HepG2 (cell line): ENCODE results near the gene CBX5. TPM values are rescaled to one million over a fixed set of nuclear protein-coding genes. Genes with fewer than 3 reads are reported as not detected.
A peak's percentile ranks its signal among the peaks of the same experiment; 100 is the strongest.

Experiments
- ARNT2 ChIP-seq: sonication (generic); formaldehyde crosslinking; IDR thresholded peaks from 2 replicates; pipeline ENCODE4 v1.8.0; 2022; ENCODE audit warnings: mild to moderate bottlenecking, low read depth, missing genetic modification reagents, moderate library complexity
- CCAR2 ChIP-seq: fragments of 200-400 bp; formaldehyde crosslinking; optimal IDR thresholded peaks from 2 replicates; pipeline ENCODE3; 2018; ENCODE audit warnings: low read depth, mild to moderate bottlenecking, low read length, moderate library complexity
- DMAP1 ChIP-seq: IDR thresholded peaks from 2 replicates; pipeline ENCODE4 v1.6.1; 2016
- GATAD2A ChIP-seq: IDR thresholded peaks from 2 replicates; pipeline ENCODE4 v1.6.1; 2016
- KDM6A ChIP-seq: IDR thresholded peaks from 2 replicates; pipeline ENCODE4 v1.6.1; 2016; ENCODE audit warnings: low read depth
- NR0B2 ChIP-seq: sonication (generic); formaldehyde crosslinking; IDR thresholded peaks from 2 replicates; pipeline ENCODE4 v1.4.0; 2020; ENCODE audit warnings: mild to moderate bottlenecking, missing genetic modification reagents
- NR2C2 ChIP-seq: sonication (generic); formaldehyde crosslinking; IDR thresholded peaks from 2 replicates; pipeline ENCODE4 v1.4.0; 2020; ENCODE audit warnings: missing genetic modification reagents, mild to moderate bottlenecking, moderate library complexity, borderline replicate concordance
- ONECUT2 ChIP-seq: sonication (generic); formaldehyde crosslinking; IDR thresholded peaks from 2 replicates; pipeline ENCODE4 v1.4.0; 2020; ENCODE audit warnings: missing genetic modification reagents
- PAXIP1 ChIP-seq: sonication (generic); formaldehyde crosslinking; conservative IDR thresholded peaks from 2 replicates; pipeline ENCODE4 v1.4.0; 2020; ENCODE audit warnings: mild to moderate bottlenecking, missing genetic modification reagents, moderate library complexity
- TCF7 ChIP-seq: sonication (generic); IDR thresholded peaks from 2 replicates; pipeline ENCODE4 v1.6.1; 2016; ENCODE audit warnings: antibody characterized with exemption, low read depth
- ZBTB26 ChIP-seq: IDR thresholded peaks from 2 replicates; pipeline ENCODE4 v1.6.1; 2016; ENCODE audit warnings: missing compliant biosample characterization, missing genetic modification reagents, borderline replicate concordance
- ZFP82 ChIP-seq: sonication (generic); formaldehyde crosslinking; IDR thresholded peaks from 2 replicates; pipeline ENCODE4 v1.5.1; 2020; ENCODE audit warnings: mild to moderate bottlenecking, missing genetic modification reagents, borderline replicate concordance
- ZNF510 ChIP-seq: sonication (generic); formaldehyde crosslinking; IDR thresholded peaks from 2 replicates; pipeline ENCODE4 v1.4.0; 2020; ENCODE audit warnings: low read depth, mild to moderate bottlenecking, missing genetic modification reagents
- ZNF891 ChIP-seq: sonication (generic); formaldehyde crosslinking; IDR thresholded peaks from 2 replicates; pipeline ENCODE4 v1.5.0; 2020; ENCODE audit warnings: mild to moderate bottlenecking, missing genetic modification reagents
- polyA plus RNA-seq, 8 experiments: library from polyadenylated mRNA; depleted of rRNA in 3 of 8; stranded (reverse) in 7 of 8; unstranded in 1 of 8; fragments of >200 nt; fragmentation: Illumina TruSeq in 4 of 8; extraction: Trizol in 4 of 8; gene quantifications; 2 replicates each; pipeline versions ENCODE4 v1.2.1 to v1.2.3, GENCODE V29; 2011 to 2016; ENCODE audit warnings: low read depth in 4 of 8, missing spikeins in 1 of 8, mixed read lengths in 1 of 8; ENCODE audit not compliant: insufficient read depth in 1 of 8
- total RNA-seq, 5 experiments: library from RNA; depleted of rRNA; stranded (reverse); fragments of >200 nt; fragmentation: Illumina TruSeq; extraction: Trizol; gene quantifications; 2 replicates each; pipeline ENCODE4 v1.2.3, GENCODE V29; 2016; ENCODE audit warnings: low read depth in 1 of 5
- TF ChIP-seq, protein P1 (sequence below): sonication (generic); formaldehyde crosslinking; IDR thresholded peaks from 2 replicates; pipeline ENCODE4 v1.4.0; 2020; ENCODE audit warnings: low read depth, mild to moderate bottlenecking, missing genetic modification reagents
- TF ChIP-seq, protein P2 (sequence below): sonication (generic); formaldehyde crosslinking; IDR thresholded peaks from 2 replicates; pipeline ENCODE4 v1.4.0; 2020; ENCODE audit warnings: mild to moderate bottlenecking, missing genetic modification reagents, borderline replicate concordance
- TF ChIP-seq, protein P3 (sequence below): sonication (generic); formaldehyde crosslinking; IDR thresholded peaks from 2 replicates; pipeline ENCODE4 v1.4.0; 2020; ENCODE audit warnings: missing genetic modification reagents
- TF ChIP-seq, protein P4 (sequence below): sonication (generic); formaldehyde crosslinking; IDR thresholded peaks from 2 replicates; pipeline ENCODE4 v1.9.0; 2021; ENCODE audit warnings: missing genetic modification reagents, borderline replicate concordance

The CBX5 gene
- total and polyA plus RNA-seq, 2 of the 13 experiments (the other 11 are each of a cell fraction or from before 2014, with no cell fraction given), result 16.0 to 22.2 TPM

DNA sequence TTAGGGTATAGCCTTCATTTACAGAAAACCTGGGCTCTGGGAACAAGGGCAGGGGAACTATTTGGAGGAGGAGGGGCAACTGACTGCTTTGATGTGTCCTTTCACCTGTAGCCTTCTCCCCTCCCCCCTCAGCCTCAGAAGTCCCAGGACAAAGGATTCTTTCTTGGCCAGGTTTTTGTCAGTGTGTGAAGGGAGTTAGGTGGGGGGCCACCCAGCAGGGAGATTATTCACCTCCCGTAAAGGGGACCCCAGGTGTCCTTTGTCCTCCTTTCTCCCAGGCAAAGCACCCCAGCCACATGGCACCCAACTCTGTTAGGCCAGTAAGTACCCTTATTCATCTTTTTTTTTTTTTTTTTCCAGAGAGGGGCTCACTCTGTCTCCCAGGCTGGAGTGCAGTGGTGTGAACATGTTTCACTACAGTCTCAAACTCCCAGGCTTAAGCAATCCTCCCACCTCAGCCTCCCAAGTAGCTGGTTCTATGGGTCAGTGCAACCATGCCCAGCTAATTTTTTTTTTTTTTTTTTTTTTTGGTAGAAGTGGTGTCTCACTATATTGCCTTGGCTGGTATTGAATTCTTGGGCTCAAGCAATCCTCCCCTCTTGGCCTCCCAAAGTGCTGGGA, 21.6 kb upstream of the CBX5 start (continued):
- TF ChIP-seq ARNT2 (0 out of 2 replicates have a peak, but pooled peaks have one; percentile 20), ZFP82 (CRISPR knock-in tag) (no peak), DMAP1 (CRISPR knock-in tag) (0 out of 2 replicates have a peak, but pooled peaks have one; percentile 25), NR2C2 (peak; percentile 42; the same call in 1 of the 2 replicates), PAXIP1 (peak; percentile 86), ONECUT2 (CRISPR knock-in tag) (no peak), ZBTB26 (no peak), TCF7 (peak; percentile 88), ZNF891 (no peak), NR0B2 (CRISPR knock-in tag) (no peak), KDM6A (CRISPR knock-in tag) (0 out of 2 replicates have a peak, but pooled peaks have one; percentile 22), CCAR2 (no peak), ZNF510 (no peak), GATAD2A (CRISPR knock-in tag) (0 out of 2 replicates have a peak, but pooled peaks have one; percentile 43)
- TF ChIP-seq, protein P1, sequence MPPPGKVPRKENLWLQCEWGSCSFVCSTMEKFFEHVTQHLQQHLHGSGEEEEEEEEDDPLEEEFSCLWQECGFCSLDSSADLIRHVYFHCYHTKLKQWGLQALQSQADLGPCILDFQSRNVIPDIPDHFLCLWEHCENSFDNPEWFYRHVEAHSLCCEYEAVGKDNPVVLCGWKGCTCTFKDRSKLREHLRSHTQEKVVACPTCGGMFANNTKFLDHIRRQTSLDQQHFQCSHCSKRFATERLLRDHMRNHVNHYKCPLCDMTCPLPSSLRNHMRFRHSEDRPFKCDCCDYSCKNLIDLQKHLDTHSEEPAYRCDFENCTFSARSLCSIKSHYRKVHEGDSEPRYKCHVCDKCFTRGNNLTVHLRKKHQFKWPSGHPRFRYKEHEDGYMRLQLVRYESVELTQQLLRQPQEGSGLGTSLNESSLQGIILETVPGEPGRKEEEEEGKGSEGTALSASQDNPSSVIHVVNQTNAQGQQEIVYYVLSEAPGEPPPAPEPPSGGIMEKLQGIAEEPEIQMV (CRISPR knock-in tag), result 0 out of 2 replicates have a peak, but pooled peaks have one; percentile 18
- TF ChIP-seq, protein P2, sequence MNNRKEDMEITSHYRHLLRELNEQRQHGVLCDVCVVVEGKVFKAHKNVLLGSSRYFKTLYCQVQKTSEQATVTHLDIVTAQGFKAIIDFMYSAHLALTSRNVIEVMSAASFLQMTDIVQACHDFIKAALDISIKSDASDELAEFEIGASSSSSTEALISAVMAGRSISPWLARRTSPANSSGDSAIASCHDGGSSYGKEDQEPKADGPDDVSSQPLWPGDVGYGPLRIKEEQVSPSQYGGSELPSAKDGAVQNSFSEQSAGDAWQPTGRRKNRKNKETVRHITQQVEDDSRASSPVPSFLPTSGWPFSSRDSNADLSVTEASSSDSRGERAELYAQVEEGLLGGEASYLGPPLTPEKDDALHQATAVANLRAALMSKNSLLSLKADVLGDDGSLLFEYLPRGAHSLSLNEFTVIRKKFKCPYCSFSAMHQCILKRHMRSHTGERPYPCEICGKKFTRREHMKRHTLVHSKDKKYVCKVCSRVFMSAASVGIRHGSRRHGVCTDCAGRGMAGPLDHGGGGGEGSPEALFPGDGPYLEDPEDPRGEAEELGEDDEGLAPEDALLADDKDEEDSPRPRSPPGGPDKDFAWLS (CRISPR knock-in tag), result no peak
- TF ChIP-seq, protein P3, sequence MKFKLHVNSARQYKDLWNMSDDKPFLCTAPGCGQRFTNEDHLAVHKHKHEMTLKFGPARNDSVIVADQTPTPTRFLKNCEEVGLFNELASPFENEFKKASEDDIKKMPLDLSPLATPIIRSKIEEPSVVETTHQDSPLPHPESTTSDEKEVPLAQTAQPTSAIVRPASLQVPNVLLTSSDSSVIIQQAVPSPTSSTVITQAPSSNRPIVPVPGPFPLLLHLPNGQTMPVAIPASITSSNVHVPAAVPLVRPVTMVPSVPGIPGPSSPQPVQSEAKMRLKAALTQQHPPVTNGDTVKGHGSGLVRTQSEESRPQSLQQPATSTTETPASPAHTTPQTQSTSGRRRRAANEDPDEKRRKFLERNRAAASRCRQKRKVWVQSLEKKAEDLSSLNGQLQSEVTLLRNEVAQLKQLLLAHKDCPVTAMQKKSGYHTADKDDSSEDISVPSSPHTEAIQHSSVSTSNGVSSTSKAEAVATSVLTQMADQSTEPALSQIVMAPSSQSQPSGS (CRISPR knock-in tag), result no peak
- TF ChIP-seq, protein P4, sequence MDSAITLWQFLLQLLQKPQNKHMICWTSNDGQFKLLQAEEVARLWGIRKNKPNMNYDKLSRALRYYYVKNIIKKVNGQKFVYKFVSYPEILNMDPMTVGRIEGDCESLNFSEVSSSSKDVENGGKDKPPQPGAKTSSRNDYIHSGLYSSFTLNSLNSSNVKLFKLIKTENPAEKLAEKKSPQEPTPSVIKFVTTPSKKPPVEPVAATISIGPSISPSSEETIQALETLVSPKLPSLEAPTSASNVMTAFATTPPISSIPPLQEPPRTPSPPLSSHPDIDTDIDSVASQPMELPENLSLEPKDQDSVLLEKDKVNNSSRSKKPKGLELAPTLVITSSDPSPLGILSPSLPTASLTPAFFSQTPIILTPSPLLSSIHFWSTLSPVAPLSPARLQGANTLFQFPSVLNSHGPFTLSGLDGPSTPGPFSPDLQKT (CRISPR knock-in tag), result no peak
